Cardiac muscle cell (in vitro differentiated cells and primary cell): ENCODE measurements around the gene BRD1. TPM values are rescaled to one million over a fixed set of nuclear protein-coding genes. Genes with fewer than 3 reads are reported as not detected.

Experiments
- DNase-seq, 2 donors: peaks; one replicate each; pipeline versions ENCODE4 v3.0.0 to v3.0.0-alpha.2; 2010 to 2017; ENCODE audit warnings: low read depth in 1 of 2, low spot score in 1 of 2
- H3K27ac ChIP-seq: fragments of 200-600 bp; sonication (generic); 2 replicates; pipeline ENCODE4 v1.5.1; 2016
- H3K27me3 ChIP-seq: fragments of 200-600 bp; sonication (generic); 2 replicates; pipeline ENCODE4 v1.6.0; 2016; ENCODE audit warnings: control low read depth
- H3K36me3 ChIP-seq: fragments of 200-600 bp; sonication (generic); 2 replicates; pipeline ENCODE4 v1.5.1; 2016; ENCODE audit warnings: control low read depth
- H3K4me1 ChIP-seq: fragments of 200-600 bp; sonication (generic); 2 replicates; pipeline ENCODE4 v1.8.1; 2017; ENCODE audit warnings: low read depth, mild to moderate bottlenecking, mixed run types
- H3K4me3 ChIP-seq: fragments of 200-600 bp; sonication (generic); 2 replicates; pipeline ENCODE4 v1.5.1; 2016; ENCODE audit warnings: mild to moderate bottlenecking
- H3K9me3 ChIP-seq: fragments of 200-600 bp; sonication (generic); 2 replicates; pipeline ENCODE4 v1.5.1; 2017; ENCODE audit warnings: low read depth, mild to moderate bottlenecking, control low read depth
- polyA plus RNA-seq: library from polyadenylated mRNA; unstranded; fragments of >200 nt; fragmentation: Nextera tagmentation; extraction: Ambion mirVana; gene quantifications from 2 replicates; pipeline ENCODE4 v1.2.1, GENCODE V29; 2016
- total RNA-seq: library from RNA; depleted of rRNA; stranded (reverse); fragments of >200 nt; gene quantifications from 2 replicates; pipeline ENCODE4 v1.2.3, GENCODE V29; 2016
- TF ChIP-seq, protein P1 (sequence below): IDR thresholded peaks from 2 replicates; pipeline ENCODE4 v1.5.1; 2012; ENCODE audit warnings: low read depth, mild to moderate bottlenecking, low read length

The BRD1 gene
- total and polyA plus RNA-seq, 2 experiments from 2014 or later: 25.8 to 40.9 TPM

- H3K4me3 ChIP-seq: no peak overlapping the region
- H3K27ac ChIP-seq: peak overlapping the region; percentile 14
- TF ChIP-seq, protein P1, sequence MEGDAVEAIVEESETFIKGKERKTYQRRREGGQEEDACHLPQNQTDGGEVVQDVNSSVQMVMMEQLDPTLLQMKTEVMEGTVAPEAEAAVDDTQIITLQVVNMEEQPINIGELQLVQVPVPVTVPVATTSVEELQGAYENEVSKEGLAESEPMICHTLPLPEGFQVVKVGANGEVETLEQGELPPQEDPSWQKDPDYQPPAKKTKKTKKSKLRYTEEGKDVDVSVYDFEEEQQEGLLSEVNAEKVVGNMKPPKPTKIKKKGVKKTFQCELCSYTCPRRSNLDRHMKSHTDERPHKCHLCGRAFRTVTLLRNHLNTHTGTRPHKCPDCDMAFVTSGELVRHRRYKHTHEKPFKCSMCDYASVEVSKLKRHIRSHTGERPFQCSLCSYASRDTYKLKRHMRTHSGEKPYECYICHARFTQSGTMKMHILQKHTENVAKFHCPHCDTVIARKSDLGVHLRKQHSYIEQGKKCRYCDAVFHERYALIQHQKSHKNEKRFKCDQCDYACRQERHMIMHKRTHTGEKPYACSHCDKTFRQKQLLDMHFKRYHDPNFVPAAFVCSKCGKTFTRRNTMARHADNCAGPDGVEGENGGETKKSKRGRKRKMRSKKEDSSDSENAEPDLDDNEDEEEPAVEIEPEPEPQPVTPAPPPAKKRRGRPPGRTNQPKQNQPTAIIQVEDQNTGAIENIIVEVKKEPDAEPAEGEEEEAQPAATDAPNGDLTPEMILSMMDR: no peak
- H3K27me3 ChIP-seq: no peaks in the 10 kb centered on the region
- no peak for DNase-seq
- H3K4me1 ChIP-seq: no peaks in the 10 kb centered on the region
- H3K36me3 ChIP-seq: no peaks in the 10 kb centered on the region
- no peaks in the 10 kb centered on the region for H3K9me3 ChIP-seq
Observed at GRCh38 chr22:49811020-49811791, 16.5 kb downstream of the BRD1 start.

- Histone ChIP-seq H3K36me3 (no peaks in the 10 kb centered on the region), H3K27me3 (no peaks in the 10 kb centered on the region), H3K9me3 (no peaks in the 10 kb centered on the region), H3K4me3 (no peak overlapping the region), H3K27ac (no peak overlapping the region), H3K4me1 (no peaks in the 10 kb centered on the region)
- peak in 1 of 2 donors; percentile 38 for DNase-seq
- TF ChIP-seq, protein P1: no peak
Observed at GRCh38 chr22:49810363-49811019, 17.2 kb downstream of the BRD1 start.

DNA sequence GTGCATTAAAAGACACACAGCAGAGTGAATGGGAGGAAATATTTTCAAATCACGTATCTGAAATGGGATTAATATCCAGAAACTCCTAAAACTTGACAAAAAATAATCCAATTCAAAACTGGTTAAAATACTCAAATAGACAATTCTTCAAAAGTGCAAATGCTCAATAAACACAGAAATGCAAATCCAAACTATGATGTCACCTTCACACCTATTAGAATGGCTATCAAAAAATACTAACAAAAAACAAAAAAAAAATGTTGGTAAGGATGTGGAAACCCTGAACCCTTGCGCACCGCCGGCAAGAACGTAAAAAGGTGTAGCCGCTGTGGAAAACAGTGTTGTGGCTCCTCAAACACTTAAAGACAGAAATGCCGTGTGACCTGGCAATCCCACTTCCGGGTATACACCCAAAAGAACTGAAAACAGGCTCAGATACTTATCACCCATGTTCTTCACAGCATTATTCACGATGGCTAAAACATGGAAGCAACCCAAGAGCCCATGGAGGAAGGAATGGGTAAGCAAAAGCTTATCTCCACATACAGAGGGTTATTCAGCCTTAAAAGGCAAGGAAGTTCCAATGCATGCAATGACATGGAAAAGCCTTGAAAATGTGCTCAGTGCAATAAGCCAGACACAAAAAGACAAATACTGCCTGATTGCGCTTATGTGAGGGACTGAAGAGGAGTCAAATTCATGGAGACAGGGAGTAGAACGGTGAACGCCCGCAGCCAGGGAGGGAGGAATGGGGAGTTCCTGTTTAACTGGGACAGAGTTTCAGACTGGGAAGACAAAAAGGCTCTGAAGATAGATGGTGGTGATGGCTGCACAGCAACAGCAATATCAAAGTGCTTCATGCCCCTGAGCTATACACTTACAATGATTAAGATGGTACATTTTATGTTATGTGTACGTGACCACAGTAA is 19.6 kb downstream of the BRD1 start:
- TF ChIP-seq, protein P1: no peak

DNA sequence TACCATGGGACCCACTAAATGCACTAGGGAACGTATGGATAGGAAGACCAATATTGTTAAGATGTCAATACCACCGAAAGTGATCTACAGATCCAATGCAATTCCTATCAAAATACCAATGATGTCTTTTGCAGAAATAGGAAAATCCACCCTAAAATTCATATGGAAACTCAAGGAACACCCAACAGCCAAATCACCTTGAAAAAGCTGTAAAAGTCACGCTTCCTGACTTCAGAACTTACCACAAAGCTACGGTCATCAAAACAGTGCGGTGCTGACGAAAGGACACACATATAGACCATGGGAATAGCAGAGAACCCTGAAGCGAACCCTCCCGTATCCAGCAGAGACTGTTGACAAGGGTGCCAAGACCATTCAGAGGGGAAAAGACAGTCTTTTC is 20.5 kb downstream of the BRD1 start:
- Histone ChIP-seq H3K36me3 (peaks cover 2% of the 10 kb centered on the region), H3K9me3 (no peaks in the 10 kb centered on the region)
- TF ChIP-seq, protein P1: no peak

More for the DNA sequence above, 19.6 kb downstream of the BRD1 start:
- Histone ChIP-seq H3K4me1 (no peaks in the 10 kb centered on the region), H3K27me3 (no peaks in the 10 kb centered on the region), H3K36me3 (peaks cover under 1% of the 10 kb centered on the region), H3K27ac (peak overlapping the region; percentile 45), H3K4me3 (no peak overlapping the region), H3K9me3 (no peaks in the 10 kb centered on the region)
- peak in 1 of 2 donors; percentile 36 for DNase-seq

GRCh38 chr22:49803737-49804375 is 23.8 kb downstream of the BRD1 start:
- no peak for DNase-seq
- TF ChIP-seq, protein P1: no peak
- Histone ChIP-seq H3K4me3 (no peak overlapping the region), H3K36me3 (peaks cover 2% of the 10 kb centered on the region), H3K9me3 (no peaks in the 10 kb centered on the region), H3K27ac (no peak overlapping the region), H3K4me1 (no peaks in the 10 kb centered on the region), H3K27me3 (no peaks in the 10 kb centered on the region)

More for the DNA sequence above, 20.5 kb downstream of the BRD1 start:
- Histone ChIP-seq H3K27me3 (no peaks in the 10 kb centered on the region), H3K27ac (no peak overlapping the region), H3K4me1 (no peaks in the 10 kb centered on the region), H3K4me3 (no peak overlapping the region)
- DNase-seq: no peak
